ENCODE data around the gene SLC6A13.
"Not testable (repeated sequence)": the region's sequence is repeated elsewhere in the genome, so short reads cannot be mapped to it uniquely, and the experiment has no call there.

Gene SLC6A13

DNA sequence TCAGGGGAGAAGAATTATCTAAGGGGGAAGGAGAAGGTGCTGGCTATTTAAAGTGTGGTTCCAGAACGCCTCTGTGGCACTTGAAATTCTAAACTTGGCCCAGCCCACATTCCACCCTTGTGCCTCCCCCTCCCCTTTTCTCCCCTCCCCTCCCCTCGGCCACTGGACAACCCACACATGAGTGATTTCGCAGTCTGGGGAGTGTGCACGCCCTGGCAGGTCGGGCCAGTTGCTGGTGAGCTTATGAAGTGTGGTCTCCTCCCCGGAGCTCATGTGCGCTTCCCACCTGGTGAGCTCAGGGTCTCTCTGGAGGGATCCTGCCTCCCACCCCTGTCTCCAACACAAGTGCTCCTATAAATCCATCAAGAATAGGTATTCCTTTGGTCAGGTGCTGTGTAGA, at the start of gene SLC6A13:
Gene SLC6A13, minus strand, starts transcription at position 20 of the 400 bp plus-strand sequence. CDS start 2,784 bp downstream, outside the sequence.
- DNase-seq (ENCODE audit: low read depth in 2 of 3, low spot score in 1 of 3) = no peak

DNA sequence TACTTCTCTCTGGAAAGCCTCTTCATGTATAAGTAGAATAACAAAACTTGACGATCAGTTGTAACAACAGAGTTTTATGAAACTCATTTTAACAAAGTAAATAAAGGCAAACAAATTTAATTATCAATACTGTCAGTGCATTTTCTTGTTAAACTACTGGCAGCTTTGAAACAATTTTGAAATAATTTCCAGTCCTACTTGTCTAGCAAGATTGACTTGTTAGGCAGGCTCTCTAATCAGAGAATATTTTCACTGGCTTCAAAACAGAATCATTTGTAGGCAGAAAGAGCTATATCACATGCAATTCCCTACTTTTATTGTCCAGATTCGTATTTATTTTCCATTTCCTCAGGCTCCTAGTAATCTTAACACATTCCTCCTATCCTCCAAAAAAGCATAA, 45.9 kb upstream of the SLC6A13 start:
- no peak for DNase-seq (ENCODE audit: low read depth in 2 of 3, low spot score in 1 of 3)

DNA sequence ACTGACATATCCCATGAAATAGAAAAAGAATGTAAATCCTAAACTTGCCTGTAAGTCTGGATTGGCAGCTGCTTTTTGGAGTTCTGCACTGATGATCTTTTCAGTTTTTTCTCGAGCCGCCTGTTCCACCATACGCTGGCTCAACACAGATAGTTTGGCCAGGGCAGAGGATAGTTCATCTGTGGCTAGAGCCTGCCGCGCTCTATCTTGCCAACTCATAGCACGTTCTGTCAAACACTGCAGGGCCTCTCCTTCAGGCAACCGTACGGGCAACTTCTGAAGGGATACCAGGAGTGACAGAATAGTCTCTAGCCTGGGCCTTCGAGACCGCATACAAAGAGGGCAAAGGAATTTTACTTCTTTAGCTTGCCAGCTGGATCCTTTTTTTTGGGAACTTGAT, 44.8 kb upstream of the SLC6A13 start:
- DNase-seq (ENCODE audit: low read depth in 2 of 3, low spot score in 1 of 3) = no peak

DNA sequence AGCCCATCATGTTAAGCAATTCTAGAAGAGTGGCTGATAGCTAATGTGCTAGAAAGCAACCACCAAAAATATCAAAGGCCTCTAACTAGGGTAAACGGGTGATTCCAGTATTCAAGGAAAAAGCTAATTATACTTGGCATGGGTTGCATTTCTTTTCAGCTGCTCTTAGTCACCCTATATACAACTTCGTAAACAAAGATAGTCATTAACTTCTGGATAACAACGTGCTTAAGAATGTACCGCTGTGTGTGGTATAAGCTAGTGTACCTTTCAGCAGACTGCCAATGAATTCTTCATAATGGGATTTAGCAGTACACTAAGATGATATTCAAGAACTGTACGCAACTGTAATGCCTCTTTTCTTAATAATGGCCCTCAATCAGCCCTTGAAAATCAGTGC, 42.2 kb upstream of the SLC6A13 start:
- DNase-seq (ENCODE audit: low read depth in 2 of 3, low spot score in 1 of 3) = no peak

DNA sequence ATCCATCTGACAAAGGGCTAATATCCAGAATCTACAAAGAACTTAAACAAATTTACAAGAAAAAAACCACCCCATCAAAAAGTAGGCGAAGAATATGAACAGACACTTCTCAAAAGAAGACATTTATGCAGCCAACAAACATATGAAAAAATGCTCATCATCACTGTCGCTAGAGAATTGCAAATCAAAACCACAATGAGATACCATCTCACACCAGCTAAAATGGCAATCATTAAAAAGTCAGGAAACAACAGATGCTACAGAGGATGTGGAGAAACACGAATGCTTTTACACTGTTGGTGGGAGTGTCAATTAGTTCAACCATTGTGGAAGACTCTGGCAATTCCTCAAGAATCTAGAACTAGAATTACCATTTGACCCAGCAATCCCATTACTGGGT, 40.1 kb upstream of the SLC6A13 start:
- not testable (repeated sequence) for DNase-seq (ENCODE audit: low read depth in 2 of 3, low spot score in 1 of 3)

DNA sequence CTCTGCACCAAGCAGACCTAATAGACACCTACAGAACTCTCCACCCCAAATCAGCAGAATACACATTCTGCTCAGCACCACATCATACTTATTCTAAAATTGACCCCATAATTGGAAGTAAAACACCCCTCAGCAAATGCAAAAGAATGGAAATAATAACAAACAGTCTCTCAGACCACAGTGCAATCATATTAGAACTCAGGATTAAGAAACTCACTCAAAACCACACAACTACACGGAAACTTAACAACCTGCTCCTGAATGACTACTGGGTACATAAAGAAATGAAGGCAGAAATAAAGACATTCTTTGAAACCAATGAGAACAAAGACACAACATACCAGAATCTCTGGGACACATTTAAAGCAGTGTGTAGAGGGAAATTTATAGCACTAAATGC, 37.5 kb upstream of the SLC6A13 start:
- DNase-seq (ENCODE audit: low read depth in 2 of 3, low spot score in 1 of 3) = not testable (repeated sequence)

DNA sequence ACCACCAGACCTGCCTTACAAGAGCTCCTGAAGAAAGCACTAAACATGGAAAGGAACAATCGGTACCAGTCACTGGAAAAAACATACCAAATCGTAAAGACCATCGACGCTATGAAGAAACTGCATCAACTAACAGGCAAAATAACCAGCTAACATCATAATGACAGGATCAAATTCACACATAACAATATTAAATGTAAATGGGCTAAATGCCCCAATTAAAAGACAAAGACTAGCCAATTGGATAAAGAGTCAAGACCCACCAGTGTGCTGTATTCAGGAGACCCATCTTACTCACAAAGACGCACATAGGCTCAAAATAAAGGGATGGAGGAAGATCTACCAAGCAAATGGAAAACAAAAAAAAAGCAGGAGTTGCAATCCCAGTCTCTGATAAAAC, 36.9 kb upstream of the SLC6A13 start:
- not testable (repeated sequence) for DNase-seq (ENCODE audit: low read depth in 2 of 3, low spot score in 1 of 3)

DNA sequence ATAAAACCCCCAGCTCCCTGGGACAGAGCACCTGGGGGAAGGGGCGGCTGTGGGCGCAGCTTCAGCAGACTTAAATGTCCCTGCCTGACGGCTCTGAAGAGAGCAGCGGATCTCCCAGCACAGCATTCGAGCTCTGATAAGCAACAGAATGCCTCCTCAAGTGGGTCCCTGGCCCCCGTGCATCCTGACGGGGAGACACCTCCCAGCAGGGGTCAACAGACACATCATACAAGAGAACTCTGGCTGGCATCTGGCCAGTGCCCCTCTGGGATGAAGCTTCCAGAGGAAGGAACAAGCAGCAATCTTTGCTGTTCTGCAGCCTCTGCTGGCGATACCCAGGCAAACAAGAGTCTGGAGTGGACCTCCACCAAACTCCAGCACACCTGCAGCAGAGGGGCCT, 35.4 kb upstream of the SLC6A13 start:
- not testable (repeated sequence) for DNase-seq (ENCODE audit: low read depth in 2 of 3, low spot score in 1 of 3)

DNA sequence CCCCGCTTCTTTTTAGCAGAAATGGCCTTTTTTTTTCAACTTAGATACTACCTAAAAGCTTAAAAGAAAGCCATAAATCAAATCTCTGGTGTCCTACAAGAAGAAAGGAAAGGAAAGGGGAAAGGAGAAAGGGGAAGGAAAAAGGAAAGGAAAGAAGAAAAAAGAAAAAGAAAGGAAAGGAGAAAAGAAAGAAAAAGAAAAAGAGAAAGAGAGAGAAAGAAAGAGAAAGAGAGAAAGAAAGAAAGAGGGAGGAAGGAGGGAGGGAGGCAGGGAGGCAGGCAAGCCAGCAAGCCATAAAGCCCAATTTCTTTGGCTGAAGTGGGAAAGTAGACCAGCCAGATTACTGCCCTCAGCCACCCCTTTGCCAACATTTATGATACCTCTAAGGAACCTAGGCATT, 32.5 kb upstream of the SLC6A13 start:
- no peak for DNase-seq (ENCODE audit: low read depth in 2 of 3, low spot score in 1 of 3)

DNA sequence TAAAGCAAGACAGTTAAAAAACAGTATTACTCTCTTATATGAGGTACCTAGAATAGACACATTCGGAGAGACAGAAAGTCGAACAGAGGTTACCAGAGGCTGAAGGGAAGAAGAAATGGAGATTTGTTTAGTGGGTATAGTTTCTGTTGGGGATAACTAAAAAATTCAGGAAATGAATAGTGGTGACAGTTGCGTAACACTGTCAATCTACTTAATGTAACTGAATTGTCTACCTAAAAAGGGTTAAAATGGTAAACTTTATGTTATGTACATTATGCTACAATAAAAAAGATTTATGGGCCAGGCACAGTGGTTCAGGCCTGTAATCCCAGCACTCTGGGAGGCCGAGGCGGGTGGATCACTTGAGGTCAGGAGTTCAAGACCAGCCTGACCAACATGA, 30.6 kb upstream of the SLC6A13 start:
- DNase-seq (ENCODE audit: low read depth in 2 of 3, low spot score in 1 of 3) = no peak

DNA sequence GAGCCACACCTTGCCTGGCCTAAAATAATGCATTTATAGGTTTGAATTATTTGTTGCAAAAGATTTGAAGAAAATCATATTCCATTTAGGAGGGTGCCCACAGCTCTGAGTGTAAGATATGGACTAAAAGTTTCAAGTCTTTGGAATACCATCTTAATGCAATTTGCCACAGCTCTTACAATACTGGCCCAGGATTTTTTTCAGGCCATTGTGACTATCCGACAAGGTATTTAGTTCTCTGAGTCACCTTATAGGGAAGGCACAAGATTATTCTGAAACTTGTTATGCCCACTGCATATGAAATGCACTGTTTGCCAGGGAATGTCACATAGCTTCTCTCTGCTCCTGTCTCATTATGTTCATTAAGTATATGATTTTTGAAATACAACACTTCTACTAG, 29.6 kb upstream of the SLC6A13 start:
- no peak for DNase-seq (ENCODE audit: low read depth in 2 of 3, low spot score in 1 of 3)

DNA sequence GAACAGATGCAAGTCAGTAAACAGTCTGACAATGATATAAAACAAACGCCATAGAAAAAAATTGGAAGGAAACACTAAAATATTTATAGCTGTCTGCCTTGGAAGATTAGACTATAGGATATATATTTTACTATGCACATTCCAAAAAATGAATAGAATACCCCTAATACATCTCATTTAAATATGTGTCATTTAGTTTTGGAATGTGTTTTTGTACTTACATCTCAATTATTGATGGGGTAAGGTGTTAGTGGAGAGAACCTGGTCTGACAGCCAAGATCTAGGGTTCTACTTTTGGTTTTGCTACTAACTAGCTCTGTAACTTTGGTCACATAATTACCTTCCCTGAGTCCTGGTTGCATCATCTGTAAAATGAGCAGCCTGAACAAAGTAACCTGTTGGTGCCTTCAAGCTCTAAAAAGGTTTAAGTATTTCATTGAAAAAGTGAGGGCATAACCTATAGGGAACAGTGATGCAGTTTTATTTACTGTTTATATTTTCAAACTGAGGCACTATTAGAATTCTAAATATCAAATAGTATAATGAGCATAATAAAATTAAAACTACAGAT, 28.6 kb upstream of the SLC6A13 start:
- DNase-seq (ENCODE audit: low read depth in 2 of 3, low spot score in 1 of 3) = no peak

DNA sequence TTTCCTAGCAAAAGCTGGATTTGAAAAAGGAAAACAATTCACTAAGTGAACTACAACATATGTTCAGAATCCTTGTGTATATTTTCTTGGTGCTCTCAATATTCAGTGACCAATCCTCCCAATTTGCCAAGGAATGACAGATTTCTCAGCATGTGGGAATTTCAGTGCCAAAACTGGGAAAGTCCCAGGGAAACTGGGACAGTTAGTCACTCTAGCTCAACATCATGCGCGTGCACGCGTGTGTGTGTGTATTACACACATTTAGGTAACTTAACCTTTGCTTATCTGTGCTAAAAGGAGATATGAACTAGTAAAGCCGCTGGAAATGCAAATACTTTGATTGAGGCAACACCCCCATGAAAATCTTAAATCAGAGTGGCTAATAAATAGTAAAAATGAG, 26.1 kb upstream of the SLC6A13 start:
- DNase-seq (ENCODE audit: low read depth in 2 of 3, low spot score in 1 of 3) = no peak

DNA sequence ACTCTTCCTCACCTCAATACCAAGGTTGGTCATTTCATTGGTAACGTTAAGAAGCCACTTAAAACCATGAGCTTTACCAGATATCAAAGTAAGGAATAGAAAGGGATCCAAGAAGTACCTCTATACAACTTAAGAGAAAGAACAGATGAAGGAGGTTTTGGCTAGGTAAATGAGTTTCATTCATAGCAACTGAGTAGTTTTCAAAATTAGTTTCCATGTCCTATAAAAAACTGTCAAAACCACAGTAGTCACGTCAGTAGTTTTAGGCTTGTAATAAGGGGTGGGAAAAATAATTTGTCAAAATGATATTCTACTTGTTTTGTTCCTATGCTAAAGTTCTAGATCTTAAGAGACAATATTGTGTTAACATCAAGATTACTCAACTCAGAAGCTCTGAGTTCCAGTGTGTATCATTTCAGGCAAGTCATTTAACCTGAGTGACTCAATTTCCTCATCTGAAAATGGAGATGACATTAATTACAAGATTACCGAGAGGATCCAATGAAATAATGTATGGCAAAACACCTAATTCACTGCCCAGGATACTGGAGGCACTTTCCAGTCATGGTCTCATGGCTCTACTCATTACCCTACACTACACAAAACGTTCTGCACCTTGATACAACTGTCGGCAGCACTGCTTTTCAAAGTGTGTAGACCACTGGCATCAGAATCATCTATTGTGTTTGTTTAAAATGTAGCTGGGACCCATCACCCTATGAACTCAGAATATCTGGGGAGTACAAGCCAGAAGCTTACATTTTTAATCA, 24.1 kb upstream of the SLC6A13 start:
- DNase-seq (ENCODE audit: low read depth in 2 of 3, low spot score in 1 of 3) = no peak

DNA sequence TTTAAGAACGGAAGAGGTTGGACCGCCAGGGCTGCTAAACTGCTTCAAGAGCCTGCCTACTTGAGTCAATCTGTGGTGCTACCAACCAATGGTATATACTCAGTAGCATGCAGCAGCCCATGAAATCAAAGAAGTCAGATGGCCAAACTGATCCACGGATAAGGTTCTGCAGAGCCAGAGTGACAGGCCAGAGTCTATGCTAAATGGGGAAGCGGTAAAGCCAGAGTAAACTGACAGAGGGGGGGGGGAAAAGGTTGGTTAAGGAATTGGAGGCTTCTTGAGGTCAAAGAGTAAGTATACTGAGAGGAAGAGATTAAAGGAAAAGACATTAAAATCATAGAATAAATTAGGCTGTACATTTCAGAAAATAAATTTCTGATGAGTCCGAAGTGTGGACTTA, 15.4 kb upstream of the SLC6A13 start:
- DNase-seq (ENCODE audit: low read depth in 2 of 3, low spot score in 1 of 3) = no peak

DNA sequence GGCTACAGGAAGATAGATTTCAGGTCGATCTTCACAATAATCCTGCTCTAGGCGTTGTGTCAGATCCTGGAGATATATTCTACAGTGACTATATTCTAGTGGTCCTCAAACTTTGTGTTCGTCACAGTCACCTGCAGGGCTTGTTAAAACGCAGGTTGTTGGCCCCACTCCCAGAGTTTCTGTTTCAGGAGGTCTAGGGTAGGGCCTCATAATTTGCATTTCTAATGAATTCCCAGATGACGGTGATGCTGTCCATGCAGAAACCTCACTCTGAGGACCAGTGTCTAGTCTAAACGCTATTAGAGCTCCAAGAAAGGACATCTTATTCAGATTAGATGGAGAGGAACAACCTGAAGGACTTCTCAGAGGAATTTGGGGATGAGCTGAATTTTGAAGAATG, 13.2 kb upstream of the SLC6A13 start:
- DNase-seq (ENCODE audit: low read depth in 2 of 3, low spot score in 1 of 3) = no peak

DNA sequence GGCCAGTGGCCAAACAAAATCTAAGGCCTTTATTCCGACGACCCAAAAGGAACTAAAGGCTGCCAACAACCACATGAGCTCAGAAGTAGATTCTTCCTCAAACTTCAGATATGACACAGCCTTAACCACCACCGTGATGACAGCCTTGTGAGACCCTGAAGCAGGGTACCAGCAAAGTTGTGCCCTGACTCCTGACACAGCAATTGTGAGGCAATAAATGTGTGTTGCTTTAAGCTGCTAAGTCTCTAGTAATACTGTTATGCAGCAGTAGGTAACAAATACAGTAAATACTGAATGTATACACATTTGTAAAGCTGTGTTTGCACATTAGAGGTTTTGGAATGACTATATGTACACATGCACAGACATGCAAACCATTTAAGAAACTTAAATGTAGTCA, 10.7 kb upstream of the SLC6A13 start:
- DNase-seq (ENCODE audit: low read depth in 2 of 3, low spot score in 1 of 3) = no peak

DNA sequence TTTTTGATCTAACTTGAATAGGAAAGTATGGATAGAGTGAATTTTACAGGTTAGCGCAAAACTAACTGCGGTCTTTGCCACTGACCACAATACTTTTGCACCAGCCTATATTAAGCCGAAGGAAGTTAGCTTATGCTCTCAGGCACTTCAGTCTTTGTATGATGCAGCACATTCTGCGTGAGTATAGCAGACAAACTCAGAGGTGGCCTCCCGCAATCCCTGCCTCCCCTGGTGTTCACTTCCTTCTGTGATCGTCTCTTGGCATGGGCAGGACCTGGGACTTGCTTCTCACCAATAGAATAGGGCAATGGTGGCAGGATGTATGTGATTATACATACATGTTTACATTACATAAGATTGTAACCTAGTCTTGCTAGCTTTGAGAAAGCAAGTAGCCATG, 10.3 kb upstream of the SLC6A13 start:
- no peak for DNase-seq (ENCODE audit: low read depth in 2 of 3, low spot score in 1 of 3)

DNA sequence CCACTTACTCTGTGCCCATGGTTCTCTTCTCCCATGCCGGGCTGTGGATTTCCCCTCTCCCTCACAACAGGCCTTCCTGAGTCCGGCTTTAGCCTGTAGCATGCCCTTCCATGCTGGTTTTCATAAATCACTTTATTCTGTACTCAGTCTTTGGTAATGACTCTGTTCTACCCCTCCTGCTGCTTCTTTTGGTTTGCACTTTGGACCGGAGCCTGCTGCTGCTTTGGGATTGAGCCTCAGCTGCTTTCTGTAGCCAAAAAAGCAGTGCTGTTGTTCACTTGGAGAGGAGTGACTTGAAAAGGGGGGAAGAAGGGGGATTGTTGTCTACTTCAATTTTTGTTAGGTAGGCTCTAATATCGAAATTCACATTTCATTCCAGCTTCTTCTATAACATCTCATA, 8.5 kb upstream of the SLC6A13 start:
- DNase-seq (ENCODE audit: low read depth in 2 of 3, low spot score in 1 of 3) = no peak

DNA sequence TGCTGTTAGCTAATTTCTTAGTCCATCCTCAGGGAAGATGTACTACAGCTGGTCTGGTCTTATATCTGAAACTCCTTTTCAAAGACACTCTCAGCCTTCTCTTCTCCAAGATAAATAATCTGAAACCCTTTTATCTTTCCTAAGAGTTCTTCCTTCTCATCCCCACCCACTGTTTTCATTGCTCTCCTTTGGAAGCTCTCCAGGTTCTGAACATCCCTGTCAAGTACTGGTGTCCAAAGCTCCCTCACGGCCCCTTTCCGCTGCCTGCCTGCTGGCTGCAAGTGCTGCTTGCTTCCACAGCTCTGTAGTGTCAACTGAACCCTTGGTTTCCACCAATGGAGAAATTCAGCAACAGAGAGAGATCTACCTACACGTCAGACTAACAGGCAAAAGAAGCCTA, 6.6 kb upstream of the SLC6A13 start:
- DNase-seq (ENCODE audit: low read depth in 2 of 3, low spot score in 1 of 3) = no peak

DNA sequence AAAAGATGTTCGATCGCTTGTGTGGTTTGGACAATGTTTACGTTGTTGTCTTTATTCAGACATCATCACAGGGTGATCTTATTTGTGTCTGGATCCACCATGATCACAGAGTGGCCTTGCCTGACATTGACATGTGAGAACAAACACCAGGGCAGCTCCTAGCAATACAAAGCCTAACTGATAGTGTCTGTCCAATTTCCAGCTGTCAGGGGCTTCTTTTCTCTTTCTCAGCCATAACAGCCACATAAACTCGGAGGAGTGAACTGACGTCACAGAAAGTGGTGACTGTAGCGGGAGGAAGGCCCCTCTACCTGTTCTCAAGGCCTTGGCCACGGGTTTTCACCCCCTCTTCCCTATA, 5.8 kb upstream of the SLC6A13 start:
- no peak for DNase-seq (ENCODE audit: low read depth in 2 of 3, low spot score in 1 of 3)

DNA sequence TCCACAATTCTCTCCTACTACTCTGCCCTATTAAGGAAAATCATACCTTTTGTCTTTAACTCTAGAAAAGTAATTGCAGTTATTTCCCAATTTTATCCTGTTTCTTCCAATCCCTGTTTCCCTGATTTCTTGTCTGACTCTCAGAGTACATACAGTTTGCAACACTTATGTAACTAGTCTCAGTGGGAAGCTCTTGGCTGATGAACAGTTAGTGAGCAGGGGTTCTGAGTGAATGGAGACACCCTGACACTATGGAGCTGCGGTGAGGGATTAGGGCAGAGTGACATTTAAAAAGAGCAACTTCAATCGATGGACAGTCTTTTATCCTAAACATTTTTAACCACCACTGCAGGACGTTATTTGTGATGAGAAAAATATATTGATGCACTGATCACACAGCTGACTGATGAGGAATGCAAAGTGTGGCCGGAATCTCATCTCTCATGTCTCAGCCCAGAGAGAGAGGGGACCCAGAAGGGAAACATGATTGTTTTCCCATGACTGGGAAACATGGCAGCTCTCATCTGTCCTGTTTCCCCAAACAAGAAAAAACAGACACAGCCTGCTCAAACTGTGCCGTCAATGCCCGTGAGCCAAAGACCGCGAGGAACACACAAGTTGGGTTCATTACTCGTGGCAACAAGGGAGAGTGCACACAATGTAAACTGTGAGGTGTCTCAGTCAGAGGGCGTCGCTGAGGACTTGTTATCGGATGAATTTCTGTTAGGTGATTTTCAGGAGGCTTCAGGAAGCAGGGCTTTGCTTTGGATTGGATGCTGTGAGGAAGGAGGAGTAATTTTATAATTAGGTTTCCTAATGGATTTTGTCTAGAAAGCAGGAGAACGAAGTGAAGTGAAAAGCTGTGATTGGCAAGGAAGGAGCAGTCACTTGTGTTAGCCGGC, 5.2 kb upstream of the SLC6A13 start:
- no peak for DNase-seq (ENCODE audit: low read depth in 2 of 3, low spot score in 1 of 3)
